SK-N-SH (cell line): Measurements from ENCODE around the gene CHCHD3. TPM values are rescaled to one million over a fixed set of nuclear protein-coding genes. Genes with fewer than 3 reads are reported as not detected.

Source experiments
- CTCF ChIA-PET: fragments of 300-600, 350-600 bp; formaldehyde crosslinking; extraction: SDS; loops from one replicate; lab custom pipeline; 2021; lab: Yijun Ruan, JAX
- POLR2A ChIA-PET: fragments of 350-600 bp; sonication (Branson Sonifier 250); formaldehyde crosslinking; extraction: SDS; loops from one replicate; lab custom pipeline; 2020; ENCODE audit warnings: antibody characterized with exemption, inconsistent platforms; lab: Yijun Ruan, JAX
- DNase-seq: peaks from one replicate; pipeline ENCODE4 v3.0.0; 2012
- H2AFZ ChIP-seq: fragments of 200-600 bp; sonication (generic); 2 replicates; pipeline ENCODE4 v1.8.1; 2016; ENCODE audit warnings: antibody characterized with exemption, mild to moderate bottlenecking, low read depth
- H3F3A ChIP-seq: fragments of 200-600 bp; sonication (generic); replicated peaks from 2 replicates; pipeline ENCODE3; 2016; ENCODE audit warnings: antibody characterized with exemption, mild to moderate bottlenecking; ENCODE audit not compliant: insufficient read depth
- H3K27ac ChIP-seq, 2 experiments: fragments of 200-500 bp in 1 of 2; fragments of 200-600 bp in 1 of 2; sonication (Bioruptor generic) in 1 of 2; sonication (generic), shearing (Covaris generic) in 1 of 2; 2 replicates each; pipeline versions ENCODE4 v1.5.1 to v1.6.1; 2014 to 2016; ENCODE audit warnings: low read depth in 2 of 2, inconsistent platforms in 1 of 2, low read length in 1 of 2, mild to moderate bottlenecking in 1 of 2, mixed read lengths in 1 of 2
- H3K27me3 ChIP-seq: fragments of 200-600 bp; sonication (generic), shearing (Covaris generic); 2 replicates; pipeline ENCODE4 v1.6.1; 2016; ENCODE audit warnings: mixed run types; ENCODE audit not compliant: insufficient read depth
- H3K36me3 ChIP-seq, 2 experiments: fragments of 200-500 bp in 1 of 2; fragments of 200-600 bp in 1 of 2; sonication (Bioruptor generic) in 1 of 2; sonication (generic) in 1 of 2; replicated peaks in 1 of 2; 2 replicates each; pipeline versions ENCODE3 to v1.5.1; 2014 to 2016; ENCODE audit warnings: low read length in 1 of 2, mild to moderate bottlenecking in 1 of 2; ENCODE audit not compliant: insufficient read depth in 2 of 2, control insufficient read depth in 1 of 2
- H3K4me1 ChIP-seq, 2 experiments: fragments of 200-500 bp in 1 of 2; fragments of 200-600 bp in 1 of 2; sonication (Bioruptor generic) in 1 of 2; sonication (generic), shearing (Covaris generic) in 1 of 2; 2 replicates each; pipeline versions ENCODE4 v1.5.1 to v1.6.1; 2014 to 2016; ENCODE audit warnings: low read depth in 1 of 2, low read length in 1 of 2, mixed run types in 1 of 2; ENCODE audit not compliant: insufficient read depth in 2 of 2, control insufficient read depth in 1 of 2
- H3K4me2 ChIP-seq: fragments of 200-600 bp; sonication (generic), shearing (Covaris generic); 2 replicates; pipeline ENCODE4 v1.6.1; 2017; ENCODE audit warnings: mixed run types
- H3K4me3 ChIP-seq, 2 experiments: fragments of 200-500 bp in 1 of 2; fragments of 200-600 bp in 1 of 2; sonication (Bioruptor generic) in 1 of 2; sonication (generic), shearing (Covaris generic) in 1 of 2; 2 replicates each; pipeline versions ENCODE4 v1.5.1 to v1.8.1; 2014 to 2016; ENCODE audit warnings: low read depth in 2 of 2, inconsistent platforms in 1 of 2, low read length in 1 of 2, mild to moderate bottlenecking in 1 of 2, mixed read lengths in 1 of 2, moderate library complexity in 1 of 2
- H3K79me2 ChIP-seq: fragments of 200-600 bp; sonication (generic); 2 replicates; pipeline ENCODE4 v1.8.1; 2017; ENCODE audit warnings: mild to moderate bottlenecking; ENCODE audit not compliant: insufficient read depth
- H3K9ac ChIP-seq: fragments of 200-600 bp; sonication (generic); 2 replicates; pipeline ENCODE4 v1.6.1; 2017; ENCODE audit warnings: mixed run types
- H3K9me2 ChIP-seq: fragments of 200-600 bp; sonication (generic); 2 replicates; pipeline ENCODE4 v1.6.1; 2017; ENCODE audit warnings: mixed run types
- H3K9me3 ChIP-seq: fragments of 200-600 bp; sonication (generic); 2 replicates; pipeline ENCODE4 v1.6.1; 2017; ENCODE audit warnings: mixed run types, mild to moderate bottlenecking, moderate library complexity
- H4K20me1 ChIP-seq: fragments of 200-600 bp; sonication (generic); 2 replicates; pipeline ENCODE4 v1.6.1; 2017; ENCODE audit warnings: mild to moderate bottlenecking, mixed run types; ENCODE audit not compliant: insufficient read depth
- FOXM1 ChIP-seq: IDR thresholded peaks from 2 replicates; pipeline ENCODE4 v1.4.0; 2012; ENCODE audit warnings: low read depth, mild to moderate bottlenecking
- GATA2 ChIP-seq: sonication (generic); formaldehyde crosslinking; IDR thresholded peaks from 2 replicates; pipeline ENCODE4 v1.5.0; 2020; ENCODE audit warnings: mild to moderate bottlenecking, missing genetic modification reagents
- JUND ChIP-seq: IDR thresholded peaks from 2 replicates; pipeline ENCODE4 v1.4.0; 2012
- MXI1 ChIP-seq: IDR thresholded peaks from 2 replicates; pipeline ENCODE4 v1.6.1; 2012; ENCODE audit warnings: mild to moderate bottlenecking, low read depth, low read length, improper control_type of control experiment
- NFIC ChIP-seq: IDR thresholded peaks from 2 replicates; pipeline ENCODE4 v1.4.0; 2012; ENCODE audit warnings: borderline replicate concordance
- POLR2AphosphoS5 ChIP-seq: IDR thresholded peaks from 2 replicates; pipeline ENCODE4 v1.6.1; 2012; ENCODE audit warnings: low read depth, low read length
- RAD21 ChIP-seq: IDR thresholded peaks from 2 replicates; pipeline ENCODE4 v1.6.1; 2012; ENCODE audit warnings: mild to moderate bottlenecking, low read length
- RCOR1 ChIP-seq: fragments of 150-350 bp; IDR thresholded peaks from 2 replicates; pipeline ENCODE4 v1.6.1; 2017; ENCODE audit warnings: antibody characterized with exemption, low read length
- RFX5 ChIP-seq: IDR thresholded peaks from 2 replicates; pipeline ENCODE4 v1.6.1; 2012; ENCODE audit warnings: mild to moderate bottlenecking, improper control_type of control experiment, low read length
- WGBS: methylation state at CpG from one replicate; pipeline ENCODE4 v1.1.6; 2017; ENCODE audit warnings: low lambda C conversion rate; 5-methylcytosine and 5-hydroxymethylcytosine counted together
- polyA plus RNA-seq, 3 experiments: library from polyadenylated mRNA; depleted of rRNA; stranded (reverse); fragments of >200 nt; gene quantifications; 2 replicates each; pipeline ENCODE4 v1.2.3, GENCODE V29; 2012
- TF ChIP-seq, protein P1 (sequence below): fragments of 200-600 bp; sonication (generic); IDR thresholded peaks from 2 replicates; pipeline ENCODE4 v1.6.1; 2017; ENCODE audit warnings: antibody characterized with exemption, mild to moderate bottlenecking, moderate library complexity
- TF ChIP-seq, protein P2 (sequence below): IDR thresholded peaks from 2 replicates; pipeline ENCODE4 v1.6.1; 2012; ENCODE audit warnings: mild to moderate bottlenecking, low read depth, low read length, moderate library complexity

Gene CHCHD3
- polyA plus RNA-seq, 1 of the 3 experiments (the other 2 are of a cell fraction): 97.1 TPM

DNA sequence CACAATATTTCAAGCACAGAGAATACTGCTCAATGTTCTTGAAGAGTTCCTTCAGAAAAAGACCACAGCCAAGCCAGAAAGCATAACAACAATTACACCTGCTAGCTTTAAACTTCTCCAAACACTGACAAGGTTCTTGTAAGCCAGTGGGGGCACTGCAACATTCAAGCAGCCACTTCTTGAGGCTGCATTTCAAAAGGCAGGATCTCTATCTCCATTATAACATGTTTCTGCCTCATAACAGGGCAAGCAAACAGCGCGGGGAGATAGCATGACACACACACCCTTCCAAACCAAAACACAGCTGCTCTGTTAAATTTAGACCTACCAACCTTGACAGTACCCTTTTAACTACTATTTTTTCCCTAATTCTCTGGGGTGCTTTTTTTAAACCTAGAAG lies 30.8 kb downstream of the CHCHD3 start:
- Histone ChIP-seq H3K79me2 (peaks cover 75% of the 10 kb centered on the region), H3K27ac (peak overlapping the region in 1 of 2 experiments; percentile 7; a peak in 2 of 4 replicates), H3K4me2 (no peak overlapping the region), H3K4me1 (peaks cover 19 to 23% of the 10 kb centered on the region in 2 experiments), H3K9ac (no peak overlapping the region), H3K4me3 (no peak overlapping the region), H3K27me3 (no peaks in the 10 kb centered on the region), H4K20me1 (peaks cover 9% of the 10 kb centered on the region), H3K36me3 (peaks cover 3 to 7% of the 10 kb centered on the region in 2 experiments), H3K9me3 (no peaks in the 10 kb centered on the region), H3K9me2 (no peaks in the 10 kb centered on the region), H2AFZ (no peak overlapping the region), H3F3A (peaks cover 17% of the 10 kb centered on the region)
- peak; percentile 61 for DNase-seq
- POLR2A ChIA-PET: no interaction called here
- TF ChIP-seq RCOR1 (peak; percentile 27; the same call in 1 of the 2 replicates), RAD21 (peak; percentile 63), GATA2 (peak; percentile 67; the same call in 1 of the 2 replicates), NFIC (no peak)
- TF ChIP-seq, protein P1, sequence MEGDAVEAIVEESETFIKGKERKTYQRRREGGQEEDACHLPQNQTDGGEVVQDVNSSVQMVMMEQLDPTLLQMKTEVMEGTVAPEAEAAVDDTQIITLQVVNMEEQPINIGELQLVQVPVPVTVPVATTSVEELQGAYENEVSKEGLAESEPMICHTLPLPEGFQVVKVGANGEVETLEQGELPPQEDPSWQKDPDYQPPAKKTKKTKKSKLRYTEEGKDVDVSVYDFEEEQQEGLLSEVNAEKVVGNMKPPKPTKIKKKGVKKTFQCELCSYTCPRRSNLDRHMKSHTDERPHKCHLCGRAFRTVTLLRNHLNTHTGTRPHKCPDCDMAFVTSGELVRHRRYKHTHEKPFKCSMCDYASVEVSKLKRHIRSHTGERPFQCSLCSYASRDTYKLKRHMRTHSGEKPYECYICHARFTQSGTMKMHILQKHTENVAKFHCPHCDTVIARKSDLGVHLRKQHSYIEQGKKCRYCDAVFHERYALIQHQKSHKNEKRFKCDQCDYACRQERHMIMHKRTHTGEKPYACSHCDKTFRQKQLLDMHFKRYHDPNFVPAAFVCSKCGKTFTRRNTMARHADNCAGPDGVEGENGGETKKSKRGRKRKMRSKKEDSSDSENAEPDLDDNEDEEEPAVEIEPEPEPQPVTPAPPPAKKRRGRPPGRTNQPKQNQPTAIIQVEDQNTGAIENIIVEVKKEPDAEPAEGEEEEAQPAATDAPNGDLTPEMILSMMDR: peak; percentile 53
- WGBS: 89% methylated on average over 2 of the region's 2 CpGs
- CTCF ChIA-PET: interaction anchor here (0.6 to 3.8 kb wide), 25 partner anchors 9 to 731 kb away, joined by 3 to 20 read pairs (median 5); partner anchors contain the start of gene CHCHD3

DNA sequence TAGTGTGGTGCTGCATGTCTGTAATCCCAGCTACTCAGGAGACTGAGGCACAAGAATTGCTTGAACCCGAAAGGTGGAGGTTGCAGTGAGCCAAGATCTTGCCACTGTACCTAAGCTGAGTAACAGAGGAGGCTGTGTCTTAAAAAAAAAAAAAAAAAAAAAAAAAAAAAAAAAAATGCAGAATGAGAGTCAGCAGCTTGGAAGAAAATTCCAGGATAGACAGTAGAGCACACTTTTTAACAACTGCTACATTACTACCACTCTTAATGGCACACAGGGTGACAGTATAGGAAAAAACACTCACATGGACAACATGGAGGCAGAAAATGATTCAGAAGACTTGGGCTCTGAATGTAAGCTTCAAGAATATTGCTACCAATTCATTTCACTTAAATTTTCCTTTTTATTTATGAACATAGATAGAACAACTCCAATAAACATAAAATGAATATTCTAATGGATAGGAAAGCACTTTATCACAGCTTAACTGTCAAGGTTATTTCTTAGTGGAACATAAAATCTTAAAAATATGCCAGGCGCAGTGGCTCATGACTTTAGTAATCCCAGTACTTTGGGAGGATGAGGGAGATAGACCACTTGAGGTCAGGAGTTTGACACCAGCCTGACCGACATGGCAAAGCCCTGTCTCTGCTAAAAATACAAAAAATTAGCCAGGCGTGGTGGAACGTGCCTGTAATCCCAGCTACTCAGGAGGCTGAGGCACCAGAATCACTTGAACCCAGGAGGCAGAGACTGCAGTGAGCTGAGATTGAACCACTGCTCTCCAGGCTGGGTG lies 31.5 kb downstream of the CHCHD3 start:
- Histone ChIP-seq H3K27ac (no peak overlapping the region; a peak in 1 of 4 replicates), H3K36me3 (peaks cover 3 to 7% of the 10 kb centered on the region in 2 experiments), H4K20me1 (peaks cover 9% of the 10 kb centered on the region), H3K27me3 (no peaks in the 10 kb centered on the region), H3K9me2 (no peaks in the 10 kb centered on the region), H3K9ac (no peak overlapping the region), H3K4me1 (peaks cover 19 to 23% of the 10 kb centered on the region in 2 experiments), H2AFZ (no peak overlapping the region), H3K79me2 (peaks cover 74% of the 10 kb centered on the region), H3K4me3 (no peak overlapping the region), H3K9me3 (no peaks in the 10 kb centered on the region), H3F3A (peaks cover 17% of the 10 kb centered on the region), H3K4me2 (no peak overlapping the region)
- 97% methylated on average over 5 of the region's 5 CpGs for WGBS
- CTCF ChIA-PET: interaction anchor here (0.6 to 3.8 kb wide), 25 partner anchors 9 to 1556 kb away, joined by 3 to 20 read pairs (median 4); partner anchors contain the start of gene CHCHD3
- POLR2A ChIA-PET: no interaction called here
- DNase-seq: no peak
- TF ChIP-seq NFIC (no peak), MXI1 (no peak), POLR2AphosphoS5 (no peak), RFX5 (no peak), FOXM1 (no peak), JUND (no peak)
- TF ChIP-seq, protein P2, sequence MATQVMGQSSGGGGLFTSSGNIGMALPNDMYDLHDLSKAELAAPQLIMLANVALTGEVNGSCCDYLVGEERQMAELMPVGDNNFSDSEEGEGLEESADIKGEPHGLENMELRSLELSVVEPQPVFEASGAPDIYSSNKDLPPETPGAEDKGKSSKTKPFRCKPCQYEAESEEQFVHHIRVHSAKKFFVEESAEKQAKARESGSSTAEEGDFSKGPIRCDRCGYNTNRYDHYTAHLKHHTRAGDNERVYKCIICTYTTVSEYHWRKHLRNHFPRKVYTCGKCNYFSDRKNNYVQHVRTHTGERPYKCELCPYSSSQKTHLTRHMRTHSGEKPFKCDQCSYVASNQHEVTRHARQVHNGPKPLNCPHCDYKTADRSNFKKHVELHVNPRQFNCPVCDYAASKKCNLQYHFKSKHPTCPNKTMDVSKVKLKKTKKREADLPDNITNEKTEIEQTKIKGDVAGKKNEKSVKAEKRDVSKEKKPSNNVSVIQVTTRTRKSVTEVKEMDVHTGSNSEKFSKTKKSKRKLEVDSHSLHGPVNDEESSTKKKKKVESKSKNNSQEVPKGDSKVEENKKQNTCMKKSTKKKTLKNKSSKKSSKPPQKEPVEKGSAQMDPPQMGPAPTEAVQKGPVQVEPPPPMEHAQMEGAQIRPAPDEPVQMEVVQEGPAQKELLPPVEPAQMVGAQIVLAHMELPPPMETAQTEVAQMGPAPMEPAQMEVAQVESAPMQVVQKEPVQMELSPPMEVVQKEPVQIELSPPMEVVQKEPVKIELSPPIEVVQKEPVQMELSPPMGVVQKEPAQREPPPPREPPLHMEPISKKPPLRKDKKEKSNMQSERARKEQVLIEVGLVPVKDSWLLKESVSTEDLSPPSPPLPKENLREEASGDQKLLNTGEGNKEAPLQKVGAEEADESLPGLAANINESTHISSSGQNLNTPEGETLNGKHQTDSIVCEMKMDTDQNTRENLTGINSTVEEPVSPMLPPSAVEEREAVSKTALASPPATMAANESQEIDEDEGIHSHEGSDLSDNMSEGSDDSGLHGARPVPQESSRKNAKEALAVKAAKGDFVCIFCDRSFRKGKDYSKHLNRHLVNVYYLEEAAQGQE: no peak
